K562 treated with DMSO at 1 percent for 24 hours (cell line): ENCODE data around the gene MED19. TPM values are rescaled to one million over a fixed set of nuclear protein-coding genes. Genes with fewer than 3 reads are reported as not detected.

Experiments
- total RNA-seq: library from RNA; unstranded; fragments of 300-600 nt; gene quantifications from 2 replicates; pipeline ENCODE4 v1.2.3, GENCODE V29; 2022; ENCODE audit warnings: low read depth; ENCODE audit not compliant: insufficient read depth

MED19 gene
- 26.5 and 28.3 TPM in 2 replicates for total RNA-seq

GRCh38 chr11:57711414-57712255 is at the start of gene MED19:
Gene MED19, minus strand, starts transcription at chr11:57712215. Its CDS starts 36 bp downstream, at chr11:57712179.

GRCh38 chr11:57751676-57752253 is 39.8 kb upstream of the MED19 start, which contains the start of gene BTBD18:
Gene BTBD18, minus strand, starts transcription at chr11:57751819. Its CDS starts 631 bp downstream, at chr11:57751188.

GRCh38 chr11:57741132-57742086 is 29.4 kb upstream of the MED19 start, which contains the start of gene SELENOH:
Gene SELENOH, plus strand, starts transcription at chr11:57741491. Its CDS starts 105 bp downstream, at chr11:57741596.

GRCh38 chr11:57712256-57713150 is 488 bp upstream of the MED19 start, which contains the start of gene TMX2:
Gene TMX2, plus strand, starts transcription at chr11:57712593. Its CDS starts 26 bp downstream, at chr11:57712619.

GRCh38 chr11:57667736-57668433 is 44.1 kb downstream of the MED19 start, which contains the start of gene ZDHHC5:
Gene ZDHHC5, plus strand, starts transcription at chr11:57668114. Its CDS starts 4,977 bp downstream, at chr11:57673091.

GRCh38 chr11:57657194-57658022 is 54.6 kb downstream of the MED19 start, which contains the start of gene CLP1:
Gene CLP1, plus strand, starts transcription at chr11:57657762. Its CDS starts 1,715 bp downstream, at chr11:57659477.

Other genes with a start within 250 kb of the MED19 start
- gene SLC43A1, start 196.5 kb downstream of the MED19 start, total RNA-seq, result 86.0 and 90.3 TPM in 2 replicates
- gene TIMM10, start 181.5 kb downstream of the MED19 start, total RNA-seq, result 46.0 and 49.7 TPM in 2 replicates
- 0.22 TPM in 1 of 2 replicates, not detected in the other for gene SMTNL1, start 174.6 kb downstream of the MED19 start, total RNA-seq
- gene UBE2L6, start 144.5 kb downstream of the MED19 start, total RNA-seq, result 116 and 119 TPM in 2 replicates
- gene SERPING1, start 114.5 kb downstream of the MED19 start, total RNA-seq, result 0.52 and 1.9 TPM in 2 replicates
- 2.0 and 2.3 TPM in 2 replicates for gene YPEL4, start 62.3 kb downstream of the MED19 start, total RNA-seq
- gene CLP1, start 54.5 kb downstream of the MED19 start, total RNA-seq, result 19.8 and 20.6 TPM in 2 replicates
- 36.2 and 37.4 TPM in 2 replicates for gene ZDHHC5, start 44.1 kb downstream of the MED19 start, total RNA-seq
- 82.5 and 83.5 TPM in 2 replicates for gene TMX2, start 378 bp upstream of the MED19 start, total RNA-seq
- 281 and 310 TPM in 2 replicates for gene SELENOH, start 29.3 kb upstream of the MED19 start, total RNA-seq
- not detected in 2 replicates for gene BTBD18, start 39.6 kb upstream of the MED19 start, total RNA-seq
- gene CTNND1, start 49.6 kb upstream of the MED19 start, total RNA-seq, result 51.7 and 54.3 TPM in 2 replicates